ENCODE results near the gene GRK5.

GRK5 gene

GRCh38 chr10:119298810-119299209, 91.4 kb downstream of the GRK5 start:
- POLR2A ChIA-PET = no interaction called here
- CTCF ChIA-PET = no interaction called here
- DNase-seq (ENCODE audit: extremely low spot score) = no peak
- TF ChIP-seq NFRKB (IDR thresholded peaks at IDR 0.05) (no peak), CTBP1 (IDR thresholded peaks at IDR 0.05; ENCODE audit: borderline replicate concordance) (no peak)

GRCh38 chr10:119299531-119299930, 92.2 kb downstream of the GRK5 start:
- DNase-seq (ENCODE audit: extremely low spot score) = no peak
- CTCF ChIA-PET = no interaction called here
- no peak for TF ChIP-seq ARNT (IDR thresholded peaks at IDR 0.05)
- no peak for TF ChIP-seq SP1 (IDR thresholded peaks at IDR 0.05)
- TF ChIP-seq ELF4 (IDR thresholded peaks at IDR 0.05) = no peak
- POLR2A ChIA-PET = no interaction called here

- DNase-seq (ENCODE audit: extremely low spot score) = no peak
- ChIA-PET CTCF (no interaction called here), POLR2A (no interaction called here)
Measured at GRCh38 chr10:119301397-119301796, 94.0 kb downstream of the GRK5 start.

GRCh38 chr10:119302172-119302571, 94.8 kb downstream of the GRK5 start:
- ChIA-PET CTCF (interaction anchor here (1.0 kb wide), 1 partner anchor 103 kb away, joined by 3 read pairs; no protein-coding TSS in a partner anchor), POLR2A (no interaction called here)
- DNase-seq (ENCODE audit: extremely low spot score) = no peak
- TF ChIP-seq FOXK2 (IDR thresholded peaks at IDR 0.05) (no peak), SP1 (IDR thresholded peaks at IDR 0.05) (no peak), ZNF384 (IDR thresholded peaks at IDR 0.05) (no peak), NFRKB (IDR thresholded peaks at IDR 0.05) (no peak), FOXM1 (IDR thresholded peaks at IDR 0.05; ENCODE audit: borderline replicate concordance) (no peak), HDGF (IDR thresholded peaks at IDR 0.05; ENCODE audit: borderline replicate concordance) (no peak), LEF1 (IDR thresholded peaks at IDR 0.05; ENCODE audit: borderline replicate concordance) (no peak), BHLHE40 (IDR thresholded peaks at IDR 0.05; ENCODE audit: borderline replicate concordance) (no peak), L3MBTL2 (conservative IDR thresholded peaks at IDR 0.05) (no peak), ELF4 (IDR thresholded peaks at IDR 0.05) (no peak)

More at GRCh38 chr10:119301397-119301796, 94.0 kb downstream of the GRK5 start:
- TF ChIP-seq TARDBP (IDR thresholded peaks at IDR 0.05) (no peak), CTBP1 (IDR thresholded peaks at IDR 0.05; ENCODE audit: borderline replicate concordance) (no peak), FOXA1 (IDR thresholded peaks at IDR 0.05) (no peak), LEF1 (IDR thresholded peaks at IDR 0.05; ENCODE audit: borderline replicate concordance) (no peak), L3MBTL2 (conservative IDR thresholded peaks at IDR 0.05) (no peak), ELF4 (IDR thresholded peaks at IDR 0.05) (no peak), SUZ12 (IDR thresholded peaks at IDR 0.05) (no peak), SP1 (IDR thresholded peaks at IDR 0.05) (no peak), HDGF (IDR thresholded peaks at IDR 0.05; ENCODE audit: borderline replicate concordance) (no peak), FOXM1 (IDR thresholded peaks at IDR 0.05; ENCODE audit: borderline replicate concordance) (no peak), ARNT (IDR thresholded peaks at IDR 0.05) (no peak), FOXK2 (IDR thresholded peaks at IDR 0.05) (no peak), BHLHE40 (IDR thresholded peaks at IDR 0.05; ENCODE audit: borderline replicate concordance) (no peak), PKNOX1 (IDR thresholded peaks at IDR 0.05) (no peak), NFRKB (IDR thresholded peaks at IDR 0.05) (no peak), ZNF384 (IDR thresholded peaks at IDR 0.05) (no peak)

- POLR2A ChIA-PET = no interaction called here
- no peak for DNase-seq (ENCODE audit: extremely low spot score)
- TF ChIP-seq FOXM1 (IDR thresholded peaks at IDR 0.05; ENCODE audit: borderline replicate concordance) (no peak), SUZ12 (IDR thresholded peaks at IDR 0.05) (no peak), FOXA1 (IDR thresholded peaks at IDR 0.05) (no peak), ELF4 (IDR thresholded peaks at IDR 0.05) (no peak)
- CTCF ChIA-PET = interaction anchor here (1.0 kb wide), 1 partner anchor 103 kb away, joined by 3 read pairs; no protein-coding TSS in a partner anchor
Measured at GRCh38 chr10:119302591-119303253, 95.4 kb downstream of the GRK5 start.

GRCh38 chr10:119303886-119304285, 96.5 kb downstream of the GRK5 start:
- TF ChIP-seq SP1 (IDR thresholded peaks at IDR 0.05) (no peak), SUZ12 (IDR thresholded peaks at IDR 0.05) (no peak), TARDBP (IDR thresholded peaks at IDR 0.05) (no peak), LEF1 (IDR thresholded peaks at IDR 0.05; ENCODE audit: borderline replicate concordance) (no peak), CTBP1 (IDR thresholded peaks at IDR 0.05; ENCODE audit: borderline replicate concordance) (no peak), NFRKB (IDR thresholded peaks at IDR 0.05) (no peak), L3MBTL2 (conservative IDR thresholded peaks at IDR 0.05) (no peak), FOXM1 (IDR thresholded peaks at IDR 0.05; ENCODE audit: borderline replicate concordance) (no peak), FOXK2 (IDR thresholded peaks at IDR 0.05) (no peak), HDGF (IDR thresholded peaks at IDR 0.05; ENCODE audit: borderline replicate concordance) (no peak), PKNOX1 (IDR thresholded peaks at IDR 0.05) (no peak)
- DNase-seq (ENCODE audit: extremely low spot score) = no peak
- ChIA-PET POLR2A (no interaction called here), CTCF (no interaction called here)

- TF ChIP-seq TARDBP (IDR thresholded peaks at IDR 0.05) (no peak), ELF4 (IDR thresholded peaks at IDR 0.05) (no peak), ARNT (IDR thresholded peaks at IDR 0.05) (no peak), FOXA1 (IDR thresholded peaks at IDR 0.05) (no peak), SP1 (IDR thresholded peaks at IDR 0.05) (no peak), FOXM1 (IDR thresholded peaks at IDR 0.05; ENCODE audit: borderline replicate concordance) (no peak), BHLHE40 (IDR thresholded peaks at IDR 0.05; ENCODE audit: borderline replicate concordance) (no peak), FOXK2 (IDR thresholded peaks at IDR 0.05) (no peak), PKNOX1 (IDR thresholded peaks at IDR 0.05) (no peak), LEF1 (IDR thresholded peaks at IDR 0.05; ENCODE audit: borderline replicate concordance) (no peak), L3MBTL2 (conservative IDR thresholded peaks at IDR 0.05) (no peak), CTBP1 (IDR thresholded peaks at IDR 0.05; ENCODE audit: borderline replicate concordance) (no peak), SUZ12 (IDR thresholded peaks at IDR 0.05) (no peak), ZNF384 (IDR thresholded peaks at IDR 0.05) (no peak), NFRKB (IDR thresholded peaks at IDR 0.05) (no peak), HDGF (IDR thresholded peaks at IDR 0.05; ENCODE audit: borderline replicate concordance) (no peak)
- no peak for DNase-seq (ENCODE audit: extremely low spot score)
- ChIA-PET CTCF (no interaction called here), POLR2A (no interaction called here)
Measured at GRCh38 chr10:119304541-119304940, 97.2 kb downstream of the GRK5 start.

All from HEK293T (cell line).